Stimulated activated CD4-positive, alpha-beta T cell treated with anti-CD3 and anti-CD28 coated beads, Interleukin-4, amount 100 ng/mL, for 4 hours (primary cell): Measurements from ENCODE around the gene LRRN1.
"Not testable (repeated sequence)": the region's sequence is repeated elsewhere in the genome, so short reads cannot be mapped to it uniquely, and the experiment has no call there.

Source experiments
- DNase-seq, 2 experiments: peaks; one replicate each; pipeline ENCODE4 v3.0.0-alpha.2; 2020

Gene LRRN1

DNA sequence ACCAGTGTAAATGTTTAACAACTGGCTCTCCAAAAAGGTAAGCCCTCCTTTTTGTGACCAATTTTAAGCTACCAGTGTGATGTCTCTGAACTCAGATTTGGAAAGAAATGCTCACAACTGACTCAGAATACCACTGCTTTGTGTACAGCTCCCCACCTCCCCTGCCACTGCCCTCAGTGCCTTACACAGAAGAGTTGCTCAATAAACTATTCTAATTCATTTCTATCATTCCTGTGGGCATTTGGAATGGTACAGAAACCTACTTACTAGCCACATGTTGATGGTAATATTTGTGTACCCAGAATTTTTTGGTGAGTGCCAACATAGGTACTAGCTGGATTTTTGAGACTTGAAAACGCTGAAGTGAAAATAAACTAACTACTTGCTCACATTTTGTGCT lies 16.0 kb downstream of the LRRN1 start:
- DNase-seq: no peak

DNA sequence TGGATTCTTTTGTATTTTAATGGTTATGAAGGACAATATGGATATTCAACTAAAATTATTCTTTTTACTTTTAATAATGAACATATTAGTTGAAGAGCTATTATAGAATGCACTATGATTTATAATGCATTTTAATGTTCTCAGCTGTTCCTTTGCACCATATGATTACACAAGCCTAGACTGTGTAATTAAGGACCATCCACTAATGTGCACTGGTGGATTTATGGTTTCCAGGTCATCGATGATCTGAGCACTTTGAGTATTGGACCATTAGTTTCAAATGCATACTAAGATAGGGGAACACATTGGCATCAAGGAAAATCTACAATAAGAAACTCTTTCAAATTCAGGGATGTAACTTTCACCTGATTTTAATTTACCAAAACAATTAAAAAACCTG lies 16.8 kb downstream of the LRRN1 start:
- DNase-seq: no peak

DNA sequence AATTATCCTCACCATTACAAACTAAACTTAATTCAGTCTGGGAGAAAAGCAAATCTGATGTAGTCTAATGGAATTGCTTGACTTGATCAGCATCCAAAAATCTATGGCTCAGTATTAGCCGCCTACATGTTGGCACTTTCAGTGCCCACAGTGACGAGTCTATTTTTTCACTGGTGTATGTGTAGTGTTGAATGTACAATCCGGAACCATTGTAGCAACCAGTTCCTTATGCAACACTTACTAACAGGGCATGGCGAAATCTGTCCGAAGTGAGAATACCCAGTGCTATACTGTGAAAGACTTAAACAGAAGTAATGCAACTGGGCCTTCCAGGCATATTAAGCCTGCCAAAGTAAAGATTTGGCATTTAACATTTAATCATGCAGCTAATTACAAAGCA lies 18.6 kb downstream of the LRRN1 start:
- no peak for DNase-seq

DNA sequence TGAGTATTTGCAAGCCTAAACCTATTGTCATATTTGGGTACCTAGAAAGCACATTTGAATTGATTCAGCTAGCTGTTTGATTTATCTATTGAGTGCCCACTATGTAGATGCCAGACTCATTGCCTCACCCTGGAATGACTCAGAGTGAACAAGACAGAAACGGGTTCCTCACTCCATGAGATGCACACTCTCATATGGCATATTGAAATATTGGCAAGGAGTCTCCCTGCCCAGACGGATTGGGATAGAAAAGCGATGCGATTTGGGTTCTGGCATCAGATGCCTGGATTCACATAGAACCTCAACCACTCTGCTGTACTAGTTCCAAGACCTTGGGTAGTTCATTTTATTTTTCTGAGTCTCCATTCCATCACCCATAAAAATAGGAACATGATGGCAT lies 22.5 kb downstream of the LRRN1 start:
- DNase-seq: no peak

DNA sequence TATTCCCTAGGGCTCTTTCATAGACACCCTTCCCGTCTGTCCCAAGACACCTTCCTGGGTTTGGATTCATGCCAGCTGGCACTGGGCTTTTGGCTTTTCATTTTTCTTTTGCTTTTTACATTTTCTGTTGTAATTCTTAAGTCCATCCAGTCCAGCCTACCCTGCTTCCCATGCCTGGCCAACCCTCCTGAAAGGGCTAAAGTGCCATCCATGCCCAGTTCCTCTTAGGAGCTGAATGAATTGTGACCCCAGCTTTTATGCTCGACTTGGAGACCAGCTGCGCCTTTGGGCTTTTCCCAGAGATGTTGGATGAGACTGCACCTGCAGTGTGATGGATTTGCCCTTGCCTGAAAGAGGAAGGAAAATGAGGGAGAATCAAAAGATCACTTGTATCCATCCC lies 25.8 kb downstream of the LRRN1 start:
- DNase-seq: no peak

DNA sequence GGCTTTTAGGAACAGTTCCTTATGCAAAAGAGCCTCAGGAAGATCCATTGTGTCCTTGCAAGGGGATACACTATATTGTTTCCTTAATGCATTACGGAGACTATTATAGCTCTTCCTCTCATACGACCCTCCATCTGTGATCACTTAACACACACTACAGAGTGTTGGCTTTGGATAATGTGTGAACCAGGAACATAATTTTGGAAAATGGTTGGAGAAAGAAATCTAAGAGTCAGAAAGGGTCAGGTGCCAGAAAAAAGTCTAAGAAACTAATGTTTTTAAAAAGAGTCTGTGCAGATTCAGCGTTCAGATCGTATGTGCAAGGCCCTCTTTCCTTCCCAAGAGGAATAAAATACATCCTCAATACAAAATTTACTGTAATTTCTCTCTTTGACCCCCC lies 27.3 kb downstream of the LRRN1 start:
- no peak for DNase-seq

DNA sequence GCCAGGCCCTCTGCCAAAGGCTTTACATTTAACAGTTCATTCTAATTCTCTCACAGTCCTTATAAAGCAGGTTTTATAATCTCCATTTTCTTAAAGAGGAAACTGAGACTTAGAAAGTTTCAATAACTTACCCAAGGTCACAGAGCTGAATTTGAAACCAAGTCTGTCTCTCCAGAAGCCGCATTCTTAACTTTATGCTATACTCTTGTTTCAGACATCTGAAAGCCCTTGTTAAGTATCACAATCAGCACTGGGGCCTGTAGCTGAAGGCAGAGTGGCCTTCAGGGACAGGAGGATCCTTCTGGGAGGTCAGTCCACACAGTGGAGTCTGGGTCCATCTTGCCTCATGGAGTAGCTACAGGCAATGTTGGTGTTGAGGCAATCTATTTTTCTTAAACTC lies 27.9 kb downstream of the LRRN1 start:
- DNase-seq: no peak

DNA sequence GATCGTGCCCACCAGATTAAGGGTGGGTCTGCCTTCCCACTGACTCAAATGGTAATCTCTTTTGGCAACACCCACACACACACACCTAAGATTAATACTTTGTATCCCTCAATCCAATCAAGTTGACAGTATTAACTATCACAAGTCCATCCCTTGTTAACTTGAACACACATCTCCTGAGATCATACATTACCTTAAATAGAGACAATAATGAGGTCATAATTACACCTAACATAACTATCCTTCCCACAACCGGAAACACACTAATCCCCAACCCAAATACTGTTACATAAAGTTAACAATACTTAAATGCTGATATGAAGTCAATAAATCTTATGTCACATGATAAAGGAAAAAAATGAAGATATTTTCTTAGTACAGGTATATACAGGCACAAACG lies 29.2 kb downstream of the LRRN1 start:
- not testable (repeated sequence) for DNase-seq

DNA sequence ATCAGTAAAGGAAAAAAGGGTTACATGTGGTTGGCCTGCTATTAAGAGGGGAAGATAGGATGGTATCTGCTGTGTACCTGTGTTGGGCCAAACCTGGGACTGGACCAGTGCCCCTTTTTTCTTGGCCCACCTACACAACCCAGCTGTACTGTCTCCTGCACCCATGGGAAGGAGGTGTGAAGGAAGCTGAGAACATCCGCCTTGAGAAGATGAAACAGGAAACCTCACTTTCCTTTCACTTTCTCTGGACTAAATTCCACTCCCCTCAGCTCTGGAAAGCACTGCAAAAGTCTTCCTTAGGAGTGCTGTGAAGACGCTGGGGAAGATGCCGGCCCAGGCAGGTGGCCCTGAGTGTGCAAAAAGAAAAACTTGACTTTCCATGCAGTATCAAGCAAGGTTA lies 37.6 kb downstream of the LRRN1 start:
- DNase-seq: no peak

DNA sequence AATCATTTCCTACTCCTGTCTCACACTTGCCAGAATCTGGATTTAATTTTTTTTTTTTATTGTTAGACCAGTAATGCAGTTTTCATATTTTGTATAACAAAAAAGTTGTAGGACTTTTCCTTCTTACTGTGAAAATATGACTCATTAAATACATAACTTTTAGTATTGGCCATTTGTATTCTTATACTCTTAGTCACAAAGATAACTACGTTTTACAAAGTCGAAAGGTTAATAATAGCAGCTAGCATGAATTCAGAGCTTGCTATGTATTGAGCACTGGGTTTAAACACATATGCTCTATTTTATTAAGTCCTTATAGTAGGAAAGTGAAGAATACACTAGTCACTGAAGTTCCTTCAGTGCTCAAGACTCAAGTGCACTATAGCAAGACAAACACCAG lies 43.1 kb downstream of the LRRN1 start:
- DNase-seq: no peak

DNA sequence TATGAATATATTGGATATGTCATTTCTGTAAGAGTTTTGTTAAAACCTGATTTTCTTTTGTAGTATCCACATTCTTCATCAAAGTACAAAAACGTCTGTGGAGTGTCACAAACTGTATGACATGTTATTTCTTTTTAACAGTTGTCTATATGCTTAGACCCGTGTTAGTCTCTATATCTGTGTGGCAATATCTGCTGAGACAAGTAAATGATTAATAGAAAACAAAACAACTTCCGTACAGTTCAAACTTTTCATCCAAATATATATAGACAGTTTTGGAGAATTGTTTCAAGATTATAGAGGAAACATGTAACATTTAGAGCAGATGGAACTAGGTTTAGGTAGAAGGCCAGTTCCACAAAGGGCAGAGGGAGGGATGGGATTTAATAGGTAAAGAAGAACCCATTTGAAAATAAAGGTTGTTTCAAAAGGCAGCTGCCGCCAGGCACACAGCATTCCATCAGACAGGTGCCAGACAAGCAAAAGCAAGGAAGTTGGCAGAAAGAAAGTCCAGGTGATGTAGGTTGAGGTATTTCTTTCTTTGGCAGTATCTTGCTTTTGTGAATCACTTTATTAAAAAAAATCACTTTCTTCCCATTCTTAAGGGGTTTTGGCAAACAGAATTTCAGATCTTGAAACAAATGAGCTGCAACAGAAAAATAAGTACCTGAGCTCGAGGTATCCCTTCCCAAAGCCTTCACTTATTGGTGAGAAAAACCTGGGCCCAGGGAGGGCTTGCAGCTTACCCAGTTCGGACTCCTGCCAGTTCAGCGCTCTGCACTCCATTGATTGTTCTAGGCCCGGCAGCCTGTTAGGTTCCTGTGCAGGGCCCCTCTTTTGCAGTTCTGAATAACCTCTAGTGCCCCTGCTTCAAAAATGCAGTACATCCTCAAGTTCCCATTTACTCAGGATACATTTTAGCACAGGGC lies 49.0 kb downstream of the LRRN1 start:
- DNase-seq: no peak

DNA sequence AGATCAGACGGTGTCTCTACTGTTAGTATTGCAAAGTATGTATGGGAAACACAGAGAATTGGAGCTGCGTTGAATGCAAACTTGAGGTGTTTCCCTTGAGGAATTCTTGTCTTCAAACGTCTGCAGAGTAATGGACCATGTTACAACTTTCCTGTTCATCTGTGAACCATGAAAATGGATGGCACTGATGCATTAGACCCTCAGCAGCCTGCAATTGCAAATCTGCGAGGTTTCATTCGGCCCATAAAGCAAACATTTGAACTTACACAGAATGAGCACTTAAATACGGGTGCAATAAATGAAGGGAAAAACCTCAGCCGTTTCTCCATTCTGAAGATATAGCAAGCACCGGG lies 49.7 kb downstream of the LRRN1 start:
- no peak for DNase-seq

DNA sequence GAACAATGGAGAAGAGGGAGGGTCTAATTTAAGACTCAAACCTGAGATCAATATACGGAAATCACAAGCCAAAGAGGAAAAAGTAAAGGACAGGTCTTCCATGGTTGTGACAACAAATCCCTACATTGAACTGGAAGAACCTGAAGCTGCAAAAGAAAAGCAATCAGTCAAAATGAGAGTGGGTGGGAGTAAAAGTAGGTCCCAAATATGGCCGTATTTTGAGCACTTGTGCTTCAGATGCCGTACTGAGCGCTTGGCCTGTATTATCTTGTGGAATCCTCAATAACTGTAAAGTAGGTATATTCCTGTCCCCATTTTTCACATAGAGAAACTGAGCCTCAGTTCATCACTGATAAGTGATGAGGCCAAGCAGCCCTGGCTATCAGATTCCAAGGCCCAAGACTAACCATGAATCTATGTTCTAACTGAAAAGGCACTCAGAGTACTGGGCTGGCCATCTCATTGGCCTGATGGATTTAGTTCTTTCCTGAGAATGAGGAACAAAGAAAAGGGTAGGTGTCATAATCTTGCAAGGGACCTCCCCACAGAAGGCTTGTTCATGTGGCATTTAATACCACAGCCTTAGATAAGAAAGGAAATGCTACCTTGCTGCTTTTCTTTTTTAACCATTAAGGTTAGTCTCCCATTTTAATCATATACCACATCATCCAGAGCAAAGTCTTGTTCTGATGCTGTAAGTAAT lies 52.5 kb downstream of the LRRN1 start:
- no peak for DNase-seq

DNA sequence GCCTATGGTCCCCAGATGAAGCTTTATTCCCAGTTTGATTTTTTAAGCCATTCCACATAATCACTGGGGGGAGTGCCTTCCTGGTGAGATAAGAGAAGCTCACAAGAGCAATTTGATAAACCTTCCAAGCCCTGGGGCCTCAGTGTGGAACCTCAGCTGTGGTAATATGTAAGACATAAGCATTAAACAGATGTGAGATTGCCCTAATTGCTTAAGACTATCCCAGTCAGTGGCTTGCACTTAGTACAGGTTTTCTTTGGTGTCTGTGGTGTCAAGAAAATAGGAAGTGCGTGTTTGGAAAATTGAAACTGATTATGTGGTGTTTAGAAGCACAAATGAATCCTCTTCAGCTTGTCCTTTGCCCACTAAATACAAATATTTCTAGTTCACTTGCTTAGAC lies 54.3 kb downstream of the LRRN1 start:
- no peak for DNase-seq

DNA sequence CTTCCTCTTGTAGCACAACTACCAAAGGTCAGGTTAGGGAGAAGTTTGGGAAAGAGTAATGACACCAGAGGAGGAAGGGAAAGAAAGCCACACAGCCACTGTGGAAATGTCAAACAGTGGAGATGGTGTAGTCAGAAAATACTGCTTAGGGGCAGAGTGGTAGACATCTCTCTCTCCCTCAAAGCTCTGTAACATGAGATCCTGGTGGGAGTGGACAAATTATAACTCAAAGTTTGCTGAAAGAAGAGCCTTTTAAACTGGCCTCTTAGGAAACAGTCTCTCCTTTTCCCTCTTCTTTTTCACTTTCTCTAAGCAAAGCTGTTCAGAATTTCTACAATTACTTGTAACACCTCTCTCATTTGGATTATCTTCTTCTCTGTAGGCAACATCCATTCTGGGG lies 55.8 kb downstream of the LRRN1 start:
- DNase-seq: no peak

DNA sequence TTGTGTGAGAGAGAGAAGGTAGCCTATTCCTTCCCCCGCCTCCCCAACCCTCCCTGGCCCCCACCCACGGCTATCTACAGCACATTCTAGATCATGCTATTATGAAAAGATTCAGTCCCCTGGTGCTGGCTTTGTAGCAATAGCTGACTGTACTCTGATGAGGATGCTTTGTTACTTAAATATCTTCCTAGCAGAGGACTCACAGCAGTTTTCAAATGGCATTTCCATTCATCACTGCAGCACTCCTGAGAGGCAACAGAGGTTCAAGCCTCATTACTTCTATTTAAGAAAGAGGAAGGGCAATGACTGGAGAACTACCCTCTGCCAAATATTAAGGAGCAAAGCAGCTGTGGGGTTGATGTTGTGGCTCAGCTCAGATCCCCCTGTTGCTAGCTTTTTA lies 61.0 kb downstream of the LRRN1 start:
- no peak for DNase-seq

DNA sequence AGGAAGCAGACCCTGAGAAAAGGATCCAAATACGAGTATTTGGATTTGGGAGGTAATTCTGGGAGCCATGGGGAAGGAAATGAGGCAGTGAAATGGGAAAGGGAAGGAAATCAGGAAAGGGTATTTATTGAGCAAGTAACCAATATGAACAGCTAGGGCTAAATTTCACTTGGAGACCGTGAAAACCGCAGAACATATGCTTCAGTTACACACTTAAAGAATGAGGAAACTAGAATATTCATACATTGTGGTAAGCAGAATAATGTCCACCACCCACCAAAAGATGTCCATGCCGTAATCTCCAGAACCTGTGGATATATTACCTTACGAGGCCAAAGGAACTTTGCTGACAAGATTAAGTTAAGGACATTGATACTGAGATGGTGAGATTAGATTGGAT lies 63.3 kb downstream of the LRRN1 start:
- DNase-seq: no peak

DNA sequence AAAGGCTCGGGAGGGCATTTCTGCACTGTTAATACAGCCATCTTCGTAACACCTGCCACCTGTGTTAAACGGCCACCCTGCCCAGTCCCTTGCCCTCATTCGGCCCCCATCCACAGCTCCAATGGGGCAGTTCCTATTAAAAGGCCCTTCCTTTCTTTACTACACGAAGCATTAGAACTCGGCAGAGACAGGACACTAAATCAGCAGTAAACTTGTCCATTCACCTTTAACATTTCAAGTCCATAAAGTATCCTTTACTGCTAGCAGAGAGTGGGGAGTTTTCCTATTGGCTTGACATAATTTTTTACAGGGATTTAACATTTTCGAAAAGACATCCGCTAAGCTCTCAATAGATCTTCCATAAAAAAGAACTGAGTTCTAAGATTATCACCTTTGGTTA lies 76.3 kb downstream of the LRRN1 start:
- DNase-seq: no peak

DNA sequence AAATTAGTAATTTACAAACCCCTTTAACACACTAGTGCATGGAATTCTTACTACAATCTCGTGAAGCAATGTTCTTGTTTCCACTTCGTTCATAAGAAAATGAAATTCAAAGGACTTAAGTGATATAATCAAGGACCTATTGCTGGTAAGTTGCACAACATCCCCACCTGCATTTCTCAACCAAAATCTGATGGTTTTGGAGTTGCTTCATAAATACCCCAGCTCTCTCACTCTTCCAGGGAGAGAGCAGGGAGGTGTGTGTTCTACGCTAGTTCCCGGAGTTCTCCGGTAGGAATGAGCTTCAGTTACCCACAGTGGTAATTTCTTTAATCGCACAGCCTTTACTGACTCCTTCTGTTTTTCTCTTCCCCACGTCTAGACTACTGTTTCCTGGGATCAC lies 81.8 kb downstream of the LRRN1 start:
- no peak for DNase-seq

DNA sequence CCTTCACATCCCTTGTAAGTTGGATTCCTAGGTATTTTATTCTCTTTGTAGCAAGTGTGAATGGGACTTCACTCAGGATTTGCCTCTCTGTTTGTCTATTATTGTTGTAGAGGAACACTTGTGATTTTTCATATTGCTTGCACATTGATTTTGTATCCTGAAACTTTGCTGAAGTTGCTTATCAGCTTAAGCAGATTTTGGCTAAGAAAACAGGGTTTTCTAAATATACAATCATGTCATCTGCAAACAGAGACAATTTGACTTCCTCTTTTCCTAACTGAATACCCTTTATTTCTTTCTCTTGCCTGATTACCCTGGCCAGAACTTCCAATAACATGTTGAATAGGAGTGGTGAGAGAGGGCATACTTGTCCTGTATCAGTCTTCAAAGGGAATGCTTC lies 88.1 kb downstream of the LRRN1 start:
- DNase-seq: not testable (repeated sequence)

DNA sequence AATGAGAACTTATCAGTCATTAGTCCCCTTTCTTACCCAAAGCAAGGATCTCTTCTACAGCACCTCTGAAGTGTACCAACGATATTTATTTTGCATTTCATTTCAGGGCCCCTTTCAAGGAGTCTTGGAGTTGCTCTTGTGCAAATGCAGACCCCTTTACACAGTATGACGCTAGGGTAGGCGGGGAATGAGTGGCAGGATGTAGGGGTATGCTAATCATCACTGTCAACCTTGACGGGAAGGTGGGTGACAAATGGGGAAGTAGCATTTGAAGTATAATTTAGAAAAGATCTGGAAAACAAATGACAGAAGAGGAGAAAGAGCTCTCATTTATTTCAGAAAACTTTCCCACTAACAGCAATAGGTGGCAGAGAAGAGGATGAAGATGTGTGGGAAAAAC lies 94.4 kb downstream of the LRRN1 start:
- DNase-seq: no peak
